ENCODE results near the gene PLK5. TPM values are rescaled to one million over a fixed set of nuclear protein-coding genes. Genes with fewer than 3 reads are reported as not detected.

PLK5 gene
- total RNA-seq, 1 experiment from 2014 or later = 1.4 TPM

GRCh38 chr19:1510442-1510806 is 13.5 kb upstream of the PLK5 start:
- no peaks in the 10 kb centered on the region for H3K36me3 Mint-ChIP-seq
- no peaks in the 10 kb centered on the region for H3K9me3 Mint-ChIP-seq
- H3K27ac Mint-ChIP-seq = no peak overlapping the region
- TF ChIP-seq ZMAT4 (CRISPR knock-in tag; IDR thresholded peaks at IDR 0.05) (no peak), ATF6 (CRISPR knock-in tag; IDR thresholded peaks at IDR 0.05) (no peak), MAX (CRISPR knock-in tag; IDR thresholded peaks at IDR 0.05) (no peak), CREM (CRISPR knock-in tag; IDR thresholded peaks at IDR 0.05) (no peak), RELA (CRISPR knock-in tag; IDR thresholded peaks at IDR 0.05; ENCODE audit: borderline replicate concordance) (no peak), ATF1 (CRISPR knock-in tag; IDR thresholded peaks at IDR 0.05) (no peak), TCF7 (CRISPR knock-in tag; IDR thresholded peaks at IDR 0.05; ENCODE audit: low read depth) (no peak), KAT7 (CRISPR knock-in tag; IDR thresholded peaks at IDR 0.05; ENCODE audit: borderline replicate concordance) (no peak), GABPB1 (CRISPR knock-in tag; IDR thresholded peaks at IDR 0.05) (no peak), ZNF532 (CRISPR knock-in tag; IDR thresholded peaks at IDR 0.05; ENCODE audit: borderline replicate concordance) (no peak), ZNF219 (CRISPR knock-in tag; IDR thresholded peaks at IDR 0.05; ENCODE audit: borderline replicate concordance) (no peak), ZBTB21 (CRISPR knock-in tag; IDR thresholded peaks at IDR 0.05; ENCODE audit: borderline replicate concordance) (no peak)
- TF ChIP-seq, protein P1, sequence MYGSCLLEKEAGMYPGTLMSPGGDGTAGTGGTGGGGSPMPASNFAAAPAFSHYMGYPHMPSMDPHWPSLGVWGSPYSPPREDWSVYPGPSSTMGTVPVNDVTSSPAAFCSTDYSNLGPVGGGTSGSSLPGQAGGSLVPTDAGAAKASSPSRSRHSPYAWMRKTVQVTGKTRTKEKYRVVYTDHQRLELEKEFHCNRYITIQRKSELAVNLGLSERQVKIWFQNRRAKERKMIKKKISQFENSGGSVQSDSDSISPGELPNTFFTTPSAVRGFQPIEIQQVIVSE (CRISPR knock-in tag; IDR thresholded peaks at IDR 0.05; ENCODE audit: borderline replicate concordance) = no peak
- TF ChIP-seq, protein P2, sequence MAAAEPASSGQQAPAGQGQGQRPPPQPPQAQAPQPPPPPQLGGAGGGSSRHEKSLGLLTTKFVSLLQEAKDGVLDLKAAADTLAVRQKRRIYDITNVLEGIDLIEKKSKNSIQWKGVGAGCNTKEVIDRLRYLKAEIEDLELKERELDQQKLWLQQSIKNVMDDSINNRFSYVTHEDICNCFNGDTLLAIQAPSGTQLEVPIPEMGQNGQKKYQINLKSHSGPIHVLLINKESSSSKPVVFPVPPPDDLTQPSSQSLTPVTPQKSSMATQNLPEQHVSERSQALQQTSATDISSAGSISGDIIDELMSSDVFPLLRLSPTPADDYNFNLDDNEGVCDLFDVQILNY (CRISPR knock-in tag; IDR thresholded peaks at IDR 0.05) = no peak
- TF ChIP-seq, protein P3, sequence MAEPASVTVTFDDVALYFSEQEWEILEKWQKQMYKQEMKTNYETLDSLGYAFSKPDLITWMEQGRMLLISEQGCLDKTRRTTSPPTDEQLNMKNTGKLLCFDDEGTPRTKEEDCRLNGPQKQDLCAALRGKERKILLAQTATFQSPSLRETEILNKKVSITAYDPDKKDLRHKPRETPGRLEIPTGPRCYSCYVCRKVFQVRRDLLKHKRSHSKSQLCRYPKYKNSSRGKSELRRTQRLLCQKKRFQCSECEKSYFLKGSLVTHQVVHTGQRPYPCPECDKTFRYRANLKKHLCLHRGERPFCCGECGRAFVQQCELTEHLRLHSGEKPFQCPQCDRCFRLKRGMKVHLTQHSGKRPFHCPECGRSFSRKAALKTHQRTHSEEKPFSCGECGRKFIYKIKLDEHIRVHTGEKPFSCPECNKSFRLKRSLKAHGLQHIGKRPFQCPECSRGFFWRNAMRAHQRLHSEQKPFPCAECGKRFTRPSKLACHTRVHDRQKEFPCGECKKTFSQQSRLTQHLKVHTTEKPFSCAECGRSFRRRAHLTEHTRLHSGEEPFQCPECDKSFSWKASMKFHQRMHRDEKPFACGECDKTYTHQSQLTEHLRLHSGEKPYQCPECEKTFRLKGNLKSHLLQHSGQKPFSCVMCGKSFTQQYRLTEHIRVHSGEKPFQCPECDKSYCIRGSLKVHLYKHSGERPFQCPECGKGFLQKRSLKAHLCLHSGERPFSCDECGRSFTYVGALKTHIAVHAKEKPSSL (CRISPR knock-in tag; conservative IDR thresholded peaks at IDR 0.05) = no peak
- TF ChIP-seq, protein P4, sequence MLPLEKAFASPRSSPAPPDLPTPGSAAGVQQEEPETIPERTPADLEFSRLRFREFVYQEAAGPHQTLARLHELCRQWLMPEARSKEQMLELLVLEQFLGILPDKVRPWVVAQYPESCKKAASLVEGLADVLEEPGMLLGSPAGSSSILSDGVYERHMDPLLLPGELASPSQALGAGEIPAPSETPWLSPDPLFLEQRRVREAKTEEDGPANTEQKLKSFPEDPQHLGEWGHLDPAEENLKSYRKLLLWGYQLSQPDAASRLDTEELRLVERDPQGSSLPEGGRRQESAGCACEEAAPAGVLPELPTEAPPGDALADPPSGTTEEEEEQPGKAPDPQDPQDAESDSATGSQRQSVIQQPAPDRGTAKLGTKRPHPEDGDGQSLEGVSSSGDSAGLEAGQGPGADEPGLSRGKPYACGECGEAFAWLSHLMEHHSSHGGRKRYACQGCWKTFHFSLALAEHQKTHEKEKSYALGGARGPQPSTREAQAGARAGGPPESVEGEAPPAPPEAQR (CRISPR knock-in tag; IDR thresholded peaks at IDR 0.05) = no peak
- TF ChIP-seq, protein P5, sequence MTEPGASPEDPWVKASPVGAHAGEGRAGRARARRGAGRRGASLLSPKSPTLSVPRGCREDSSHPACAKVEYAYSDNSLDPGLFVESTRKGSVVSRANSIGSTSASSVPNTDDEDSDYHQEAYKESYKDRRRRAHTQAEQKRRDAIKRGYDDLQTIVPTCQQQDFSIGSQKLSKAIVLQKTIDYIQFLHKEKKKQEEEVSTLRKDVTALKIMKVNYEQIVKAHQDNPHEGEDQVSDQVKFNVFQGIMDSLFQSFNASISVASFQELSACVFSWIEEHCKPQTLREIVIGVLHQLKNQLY (CRISPR knock-in tag; IDR thresholded peaks at IDR 0.05) = no peak
- H3K27me3 Mint-ChIP-seq (ENCODE audit: low read depth) = peaks cover 54% of the 10 kb centered on the region
- H3K4me3 Mint-ChIP-seq = no peak overlapping the region
- POLR2A ChIA-PET = no interaction called here
- no peaks in the 10 kb centered on the region for H3K4me1 Mint-ChIP-seq
- DNase-seq (ENCODE audit: low spot score) (no peak), ATAC-seq (no peak)
- CTCF ChIA-PET = no interaction called here
